ENCODE results near the gene HRCT1. TPM values are rescaled to one million over a fixed set of nuclear protein-coding genes. Genes with fewer than 3 reads are reported as not detected.
"Not testable (repeated sequence)": the region's sequence is repeated elsewhere in the genome, so short reads cannot be mapped to it uniquely, and the experiment has no call there.

Gene HRCT1
- total RNA-seq, 1 donor from 2014 or later, result 7.2 TPM

DNA sequence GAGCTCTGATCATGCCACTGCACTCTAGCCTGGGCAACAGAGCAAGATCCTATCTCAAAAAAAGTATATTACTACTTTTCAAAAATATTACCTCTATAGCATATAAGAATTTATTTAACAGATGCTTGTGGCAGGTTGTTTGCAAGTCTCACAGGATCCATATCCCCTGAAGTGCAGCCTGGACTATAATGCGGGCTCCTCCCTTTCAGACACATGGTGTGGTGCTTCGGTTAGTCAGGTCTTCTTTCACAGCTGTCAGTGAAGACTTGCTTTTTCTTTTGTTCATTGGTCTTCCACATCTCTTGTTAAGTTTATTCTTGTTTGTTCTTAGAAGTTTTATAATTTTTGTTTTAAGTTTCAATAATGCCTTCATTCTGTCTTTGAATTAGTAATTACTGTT is 9.4 kb upstream of the HRCT1 start:
- DNase-seq (ENCODE audit: low spot score), result no peak

- not testable (repeated sequence) for DNase-seq (ENCODE audit: low spot score)
These were observed 8.5 kb upstream of the HRCT1 start for GRCh38 chr9:35897376-35898099.

GRCh38 chr9:35898337-35898736 is 7.7 kb upstream of the HRCT1 start:
- no peak for DNase-seq (ENCODE audit: low spot score)

DNA sequence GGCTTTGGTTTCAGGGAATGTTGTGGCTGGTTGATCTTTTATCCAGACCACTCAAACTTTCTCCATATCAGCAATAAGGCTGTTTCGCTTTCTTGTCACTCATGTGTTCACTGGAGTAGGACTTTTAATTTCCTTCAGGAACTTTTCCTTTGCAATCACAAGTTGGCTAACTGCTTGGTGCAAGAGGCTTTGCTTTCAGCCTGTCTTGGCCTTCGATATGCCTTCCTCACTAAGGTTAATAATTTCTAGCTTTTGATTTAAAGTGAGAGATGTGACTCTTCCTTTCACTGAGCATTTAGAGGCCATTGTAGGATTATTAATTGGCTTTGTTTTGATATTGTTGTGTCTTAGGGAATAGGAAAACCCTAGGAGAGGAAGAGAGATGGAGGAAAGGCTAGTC is 7.0 kb upstream of the HRCT1 start:
- DNase-seq (ENCODE audit: low spot score), result no peak

DNA sequence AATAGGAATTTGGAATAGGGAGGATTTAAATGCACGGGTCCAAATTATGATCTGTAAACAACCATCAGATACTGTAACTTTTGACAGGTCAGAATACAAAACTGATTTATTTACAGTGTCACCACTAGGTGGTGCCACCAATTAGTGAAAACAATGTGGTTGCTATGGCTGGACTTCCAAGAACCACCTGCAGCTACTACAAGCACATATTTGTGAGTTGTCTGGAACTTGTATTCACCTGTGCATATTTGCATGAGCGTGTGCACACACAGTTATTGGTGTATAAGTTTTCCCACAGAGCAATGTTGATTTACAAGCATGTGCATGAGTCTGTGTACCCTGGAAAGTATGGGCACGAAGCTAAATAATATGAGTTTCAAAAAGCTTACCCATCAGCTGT is 3.0 kb upstream of the HRCT1 start:
- no peak for DNase-seq (ENCODE audit: low spot score)

DNA sequence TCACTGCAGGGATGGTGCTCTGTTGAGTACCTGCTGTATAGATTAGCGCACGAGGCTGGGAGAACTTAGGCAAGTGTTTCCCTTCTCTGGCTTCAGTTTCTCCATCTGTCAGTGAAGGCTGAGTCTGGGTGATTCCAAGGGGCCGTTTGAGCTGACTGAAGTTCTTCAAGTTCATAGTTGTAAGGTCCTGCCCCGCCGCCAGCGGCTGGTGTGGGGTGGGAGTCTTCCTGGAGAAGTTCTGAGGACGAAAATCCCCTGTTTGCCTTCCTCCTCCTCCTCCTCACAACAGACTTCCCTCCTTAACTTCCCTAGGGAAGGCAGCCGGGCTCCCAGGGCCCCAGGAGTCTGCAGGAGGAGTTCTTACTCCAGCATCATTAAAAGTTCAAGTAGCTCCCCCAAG is 1.7 kb upstream of the HRCT1 start:
- no peak for DNase-seq (ENCODE audit: low spot score)

GRCh38 chr9:35905051-35905781 is 786 bp upstream of the HRCT1 start:
- DNase-seq (ENCODE audit: low spot score), result no peak

- peak; percentile 70 for DNase-seq (ENCODE audit: low spot score)
These were observed 1.1 kb downstream of the HRCT1 start for GRCh38 chr9:35906923-35907699.

DNA sequence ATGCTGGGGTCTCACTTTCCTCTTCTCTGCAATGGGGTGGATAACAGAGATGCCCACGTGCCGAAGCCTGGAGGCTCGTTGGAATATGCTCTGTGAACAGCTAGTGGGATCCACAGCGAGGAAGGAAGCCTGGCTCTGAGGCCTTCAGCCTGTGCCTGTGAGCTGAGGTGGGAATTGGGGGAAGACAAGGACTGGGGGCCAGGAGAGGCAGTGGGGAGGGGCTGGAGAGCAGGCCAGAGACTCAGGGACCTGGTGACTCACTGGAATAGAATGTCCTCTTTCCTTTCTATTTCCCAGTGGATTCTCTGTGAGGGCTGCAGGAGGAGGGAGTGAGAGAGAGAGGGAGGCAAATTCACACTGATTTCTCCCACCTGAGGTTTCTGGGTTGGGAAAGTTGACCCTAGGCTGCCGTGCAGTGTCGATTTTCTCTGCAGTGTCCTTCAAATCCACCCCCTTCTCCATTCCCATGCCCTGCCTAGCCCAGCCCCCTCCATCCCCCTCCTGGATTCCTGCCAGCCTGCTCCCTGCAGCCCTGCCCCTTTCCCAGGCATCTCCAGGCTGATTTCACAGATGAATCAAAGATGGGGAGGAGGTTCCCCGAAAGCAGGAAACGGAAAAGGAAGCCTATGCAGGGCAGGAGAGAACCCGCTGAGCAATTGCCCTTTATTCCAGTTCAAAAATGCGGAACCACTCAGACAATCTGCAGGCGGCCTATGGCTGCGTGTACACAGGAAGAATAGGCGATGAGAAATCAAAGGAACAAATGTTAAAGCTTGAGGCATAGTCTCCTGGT is 1.9 kb downstream of the HRCT1 start:
- peak; percentile 80 for DNase-seq (ENCODE audit: low spot score)

- DNase-seq (ENCODE audit: low spot score), result no peak
These were observed 2.6 kb downstream of the HRCT1 start for GRCh38 chr9:35908504-35909125.

DNA sequence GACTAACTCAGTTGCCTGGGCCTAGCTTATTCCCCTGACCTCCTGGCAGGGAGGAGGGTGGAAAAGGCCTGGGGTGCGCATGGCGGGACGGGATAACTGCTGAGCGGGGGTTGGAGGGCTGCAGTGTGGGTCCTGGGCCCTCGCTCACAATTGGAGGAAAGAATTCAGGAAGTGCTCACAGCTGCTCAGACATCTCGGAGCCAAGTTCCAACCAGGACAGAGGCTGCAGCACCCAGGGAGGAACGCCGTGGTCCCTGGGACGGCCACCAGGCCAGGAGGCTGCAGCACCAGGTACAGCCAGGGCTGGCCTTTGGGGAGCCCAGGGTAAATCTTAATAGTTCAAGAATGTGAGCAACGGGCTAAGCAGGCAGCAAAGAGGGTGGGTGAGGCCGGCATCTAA is 3.3 kb downstream of the HRCT1 start, which contains the start of gene SPAAR:
Gene SPAAR, plus strand, starts transcription at position 217 of the 400 bp plus-strand sequence. CDS start 974 bp downstream, outside the sequence.
- no peak for DNase-seq (ENCODE audit: low spot score)

GRCh38 chr9:35909687-35910612 is 3.9 kb downstream of the HRCT1 start:
- DNase-seq (ENCODE audit: low spot score), result no peak

DNA sequence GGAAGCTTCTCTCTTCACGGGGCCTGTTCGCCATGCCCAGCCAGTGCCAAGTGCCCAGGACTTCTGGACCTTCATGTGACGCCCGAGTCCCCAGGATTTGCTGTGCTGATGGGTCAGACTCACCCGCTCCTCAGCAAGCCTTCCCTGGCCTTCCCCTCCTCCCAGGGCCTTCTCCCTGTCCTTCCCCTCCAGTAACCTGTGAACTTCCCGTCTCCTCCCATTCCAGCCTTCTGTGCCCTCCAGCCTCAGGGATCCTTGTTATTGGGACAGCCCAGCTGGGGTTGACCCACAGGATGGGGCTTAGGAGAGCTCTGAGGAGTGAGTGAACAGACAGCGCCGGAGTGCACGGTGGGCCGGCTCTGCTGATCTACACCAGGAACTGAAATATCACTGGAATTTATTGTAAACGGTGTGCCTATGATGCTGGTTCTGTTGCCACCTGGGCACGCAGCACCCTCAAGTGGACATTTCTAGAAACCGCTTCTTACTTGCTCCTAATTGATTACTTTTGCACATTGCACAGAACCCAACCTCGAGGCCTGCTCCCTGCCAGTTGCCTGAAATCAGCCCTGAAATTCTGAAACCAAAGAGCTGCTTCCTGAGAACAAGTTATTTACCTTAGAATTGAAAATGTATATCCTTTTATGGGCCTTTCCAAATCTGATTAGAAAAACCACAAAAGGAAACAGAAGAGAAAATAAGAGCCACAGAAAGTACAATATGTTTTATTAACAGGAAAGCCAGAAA is 4.8 kb downstream of the HRCT1 start:
- no peak for DNase-seq (ENCODE audit: low spot score)

GRCh38 chr9:35911690-35912089 is 5.7 kb downstream of the HRCT1 start:
- DNase-seq (ENCODE audit: low spot score), result no peak

- DNase-seq (ENCODE audit: low spot score), result no peak
These were observed 6.9 kb downstream of the HRCT1 start for GRCh38 chr9:35912791-35913400.

- not testable (repeated sequence) for DNase-seq (ENCODE audit: low spot score)
These were observed 7.4 kb downstream of the HRCT1 start for GRCh38 chr9:35913429-35913828.

GRCh38 chr9:35914301-35914807 is 8.4 kb downstream of the HRCT1 start:
- DNase-seq (ENCODE audit: low spot score), result no peak

- no peak for DNase-seq (ENCODE audit: low spot score)
These were observed 9.8 kb downstream of the HRCT1 start for GRCh38 chr9:35915681-35916294.
